Smooth muscle cell (in vitro differentiated cells): ENCODE measurements around the gene MYL4. TPM values are rescaled to one million over a fixed set of nuclear protein-coding genes. Genes with fewer than 3 reads are reported as not detected.
A peak's percentile ranks its signal among the peaks of the same experiment; 100 is the strongest.

Source experiments
- DNase-seq: peaks from one replicate; lab custom pipeline; 2025; ENCODE audit not compliant: unreplicated experiment; lab: John Stamatoyannopoulos, UW
- H2AFZ ChIP-seq: fragments of 200-600 bp; sonication (generic); 2 replicates; pipeline ENCODE4 v1.6.0; 2016; ENCODE audit warnings: antibody characterized with exemption, low read depth, mild to moderate bottlenecking
- H3F3A ChIP-seq: fragments of 200-600 bp; sonication (generic); 2 replicates; pipeline ENCODE4 v1.6.0; 2017; ENCODE audit warnings: antibody characterized with exemption, low read depth
- H3K27ac ChIP-seq: fragments of 200-600 bp; sonication (generic); 2 replicates; pipeline ENCODE4 v1.5.1; 2016; ENCODE audit warnings: low read depth, mild to moderate bottlenecking
- H3K27me3 ChIP-seq: fragments of 200-600 bp; sonication (generic); 2 replicates; pipeline ENCODE4 v1.6.1; 2016; ENCODE audit warnings: low read depth, mild to moderate bottlenecking
- H3K36me3 ChIP-seq: fragments of 200-600 bp; sonication (generic); 2 replicates; pipeline ENCODE4 v1.5.1; 2016; ENCODE audit warnings: low read depth
- H3K4me1 ChIP-seq: fragments of 200-600 bp; sonication (generic); 2 replicates; pipeline ENCODE4 v1.5.1; 2016; ENCODE audit warnings: low read depth
- H3K4me2 ChIP-seq: fragments of 200-600 bp; sonication (generic); 2 replicates; pipeline ENCODE4 v1.6.0; 2016; ENCODE audit warnings: mild to moderate bottlenecking
- H3K4me3 ChIP-seq: fragments of 200-600 bp; sonication (generic); 2 replicates; pipeline ENCODE4 v1.5.1; 2016; ENCODE audit warnings: mild to moderate bottlenecking
- H3K79me2 ChIP-seq: fragments of 200-600 bp; sonication (generic); 2 replicates; pipeline ENCODE4 v1.6.0; 2016; ENCODE audit warnings: low read depth, mild to moderate bottlenecking
- H3K9ac ChIP-seq: fragments of 200-600 bp; sonication (generic); 2 replicates; pipeline ENCODE4 v1.6.0; 2016; ENCODE audit warnings: low read depth
- H3K9me3 ChIP-seq: fragments of 200-600 bp; sonication (generic); replicated peaks from 2 replicates; pipeline ENCODE4 v1.5.1; 2016; ENCODE audit warnings: low read depth
- H4K20me1 ChIP-seq: fragments of 200-600 bp; sonication (generic); 2 replicates; pipeline ENCODE4 v1.6.0; 2016; ENCODE audit warnings: low read depth
- CTCF ChIP-seq: fragments of 200-600 bp; sonication (generic); IDR thresholded peaks from 2 replicates; pipeline ENCODE4 v1.5.1; 2017; ENCODE audit warnings: borderline replicate concordance, mild to moderate bottlenecking, antibody characterized with exemption; ENCODE audit not compliant: insufficient read depth, poor library complexity, severe bottlenecking
- WGBS: methylation state at CpG from one replicate; pipeline ENCODE4 v1.1.7; 2016; ENCODE audit warnings: low lambda C conversion rate; 5-methylcytosine and 5-hydroxymethylcytosine counted together
- polyA plus RNA-seq: library from polyadenylated mRNA; unstranded; fragments of >200 nt; fragmentation: Nextera tagmentation; extraction: Ambion mirVana; gene quantifications from 2 replicates; pipeline ENCODE4 v1.2.1, GENCODE V29; 2016
- total RNA-seq: library from RNA; depleted of rRNA; stranded (reverse); fragments of >200 nt; gene quantifications from 2 replicates; pipeline ENCODE4 v1.2.3, GENCODE V29; 2014

MYL4 gene
- total and polyA plus RNA-seq, 2 experiments from 2014 or later = 6.5 to 8.3 TPM

GRCh38 chr17:47224966-47225365, 15.8 kb downstream of the MYL4 start:
- 81% methylated on average over 1 of the region's 1 CpG for WGBS
- Histone ChIP-seq H3K27ac (peak overlapping the region; percentile 42), H3K4me2 (no peak overlapping the region), H3K27me3 (no peaks in the 10 kb centered on the region), H3K9me3 (no peaks in the 10 kb centered on the region), H3F3A (no peaks in the 10 kb centered on the region), H3K4me1 (no peaks in the 10 kb centered on the region), H3K4me3 (no peak overlapping the region), H3K36me3 (no peaks in the 10 kb centered on the region), H3K79me2 (no peaks in the 10 kb centered on the region), H4K20me1 (no peaks in the 10 kb centered on the region), H3K9ac (no peak overlapping the region), H2AFZ (peak overlapping the region; percentile 39)
- TF ChIP-seq CTCF = no peak
- no peak for DNase-seq

GRCh38 chr17:47225436-47225858, 16.3 kb downstream of the MYL4 start:
- H3K36me3 ChIP-seq = no peaks in the 10 kb centered on the region
- no peaks in the 10 kb centered on the region for H3K4me1 ChIP-seq
- H3K27ac ChIP-seq = peak overlapping the region; percentile 42
- no peak overlapping the region for H3K4me3 ChIP-seq
- no peaks in the 10 kb centered on the region for H3F3A ChIP-seq
- no peak overlapping the region for H3K9ac ChIP-seq
- H3K27me3 ChIP-seq = no peaks in the 10 kb centered on the region
- H3K9me3 ChIP-seq = no peaks in the 10 kb centered on the region
- H3K79me2 ChIP-seq = no peaks in the 10 kb centered on the region
- TF ChIP-seq CTCF = no peak
- no peak for DNase-seq
- H3K4me2 ChIP-seq = peak overlapping the region; percentile 66
- H4K20me1 ChIP-seq = no peaks in the 10 kb centered on the region
- H2AFZ ChIP-seq = peak overlapping the region; percentile 39
- WGBS = 67% methylated on average over 3 of the region's 3 CpGs

- Histone ChIP-seq H3F3A (no peaks in the 10 kb centered on the region), H3K36me3 (no peaks in the 10 kb centered on the region), H3K4me1 (no peaks in the 10 kb centered on the region), H3K79me2 (no peaks in the 10 kb centered on the region), H3K9me3 (no peaks in the 10 kb centered on the region), H3K4me2 (no peak overlapping the region), H3K4me3 (no peak overlapping the region), H3K27ac (peak overlapping the region; percentile 42), H3K27me3 (no peaks in the 10 kb centered on the region), H2AFZ (no peak overlapping the region), H4K20me1 (no peaks in the 10 kb centered on the region), H3K9ac (no peak overlapping the region)
- TF ChIP-seq CTCF = no peak
- WGBS = 100% methylated on average over 2 of the region's 2 CpGs
- DNase-seq = no peak
These were observed 17.0 kb downstream of the MYL4 start for GRCh38 chr17:47225911-47226688.

GRCh38 chr17:47227862-47228261, 18.7 kb downstream of the MYL4 start:
- DNase-seq = no peak
- no peak for TF ChIP-seq CTCF

More at GRCh38 chr17:47227862-47228261, 18.7 kb downstream of the MYL4 start:
- Histone ChIP-seq H3K4me1 (no peaks in the 10 kb centered on the region), H3F3A (no peaks in the 10 kb centered on the region), H3K4me3 (no peak overlapping the region), H3K9me3 (no peaks in the 10 kb centered on the region), H3K79me2 (no peaks in the 10 kb centered on the region), H2AFZ (no peak overlapping the region), H3K27ac (no peak overlapping the region), H3K36me3 (no peaks in the 10 kb centered on the region), H4K20me1 (no peaks in the 10 kb centered on the region), H3K4me2 (no peak overlapping the region), H3K27me3 (no peaks in the 10 kb centered on the region), H3K9ac (no peak overlapping the region)
- 87% methylated on average over 2 of the region's 2 CpGs for WGBS
